Cardiac septum (tissue), 1 donor: ENCODE data around the gene NWD2. TPM values are rescaled to one million over a fixed set of nuclear protein-coding genes. Genes with fewer than 3 reads are reported as not detected.
"Not testable (repeated sequence)": the region's sequence is repeated elsewhere in the genome, so short reads cannot be mapped to it uniquely, and the experiment has no call there.

Experiments used
- DNase-seq: peaks from one replicate; pipeline ENCODE4 v3.0.0-alpha.2; 2020; ENCODE audit warnings: low spot score
- intact Hi-C: fragments of 100-400 bp; cut with DNase I; formaldehyde crosslinking; loops from one replicate; pipeline ENCODE4 v1.14.0; 2022
- long read RNA-seq: library from polyadenylated mRNA; unstranded; transcript quantifications from one replicate; pipeline ENCODE4 v2.0.0, GENCODE V29; 2021
- total RNA-seq: library from RNA; stranded (reverse); fragmentation: NEBNext Ultra II Directional; extraction: Animal tissue kit (Norgen Biotek cat#: 25700); gene quantifications from one replicate; pipeline ENCODE4 v1.2.1, GENCODE V29; 2021
- donor health status: DM: no; HTN: no; CAD: no.

The NWD2 gene, protein sequence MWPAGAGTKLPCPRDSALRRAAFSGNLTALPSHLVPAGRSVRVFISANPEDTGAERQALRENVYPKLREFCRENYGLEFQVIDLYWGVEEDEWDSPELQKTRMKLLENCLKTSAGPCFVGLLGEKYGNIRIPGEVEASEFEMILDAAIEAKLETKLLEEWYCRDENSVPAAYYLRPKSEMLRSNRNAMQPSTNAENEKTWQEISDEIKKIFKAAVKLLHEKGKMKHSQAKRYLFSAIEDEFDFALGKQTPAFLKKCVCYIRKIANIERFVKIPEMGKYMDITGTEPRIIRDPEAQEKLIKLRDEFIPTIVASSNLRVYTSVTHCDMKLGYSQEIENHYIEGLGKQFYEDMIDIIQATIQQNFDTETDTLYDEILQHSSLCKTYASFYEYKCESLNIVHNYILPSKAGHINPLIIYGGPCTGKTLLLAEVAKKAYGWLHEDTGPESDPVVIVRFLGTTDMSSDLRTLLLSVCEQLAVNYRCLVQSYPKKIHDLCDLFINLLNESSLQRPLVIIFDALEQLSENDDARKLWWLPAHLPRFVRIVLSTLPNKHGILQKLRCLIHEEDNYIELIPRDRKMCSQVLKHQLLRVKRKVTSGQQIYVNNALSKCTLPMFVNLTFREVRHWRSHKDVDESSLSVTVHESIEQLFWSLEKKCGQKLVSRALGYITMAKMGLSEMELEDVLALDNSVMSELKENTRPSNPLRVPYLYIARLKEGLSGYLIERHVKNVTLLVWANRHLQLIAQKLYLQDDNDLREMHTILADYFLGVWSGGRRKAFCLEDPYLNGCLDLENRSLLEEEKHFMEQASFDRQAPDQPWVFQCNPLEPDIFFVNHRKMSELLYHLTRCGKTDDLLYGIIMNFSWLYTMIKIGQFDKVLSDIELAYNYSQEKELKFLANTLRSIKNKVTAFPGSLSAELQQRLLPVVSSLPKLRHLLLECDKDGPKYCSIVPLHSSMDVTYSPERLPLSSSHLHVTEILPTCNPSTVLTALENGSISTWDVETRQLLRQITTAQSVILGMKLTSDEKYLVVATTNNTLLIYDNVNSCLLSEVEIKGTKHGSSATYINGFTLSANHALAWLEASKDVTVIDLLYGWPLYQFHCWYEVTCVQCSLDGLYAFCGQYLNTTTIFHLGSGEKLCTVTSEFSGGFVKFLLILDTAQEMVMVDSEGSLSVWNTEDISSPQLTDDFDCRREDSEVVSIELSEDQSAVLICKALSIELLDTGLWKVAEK (N-terminal part only)
- total RNA-seq, result not detected
- long read RNA-seq, result 0 reads

GRCh38 chr4:37244583-37245390 lies at the start of gene NWD2:
NWD2 (plus strand) TSS chr4:37244743; CDS start chr4:37245068, 325 bp downstream.
- DNase-seq, result no peak

GRCh38 chr4:37197899-37198298 lies 46.6 kb upstream of the NWD2 start:
- intact Hi-C loops, result no loop called here

More at GRCh38 chr4:37244583-37245390, at the start of gene NWD2:
- intact Hi-C loops, result no loop called here

GRCh38 chr4:37204740-37205139 lies 39.8 kb upstream of the NWD2 start:
- DNase-seq, intact Hi-C loops: not testable (repeated sequence)

More at GRCh38 chr4:37197899-37198298, 46.6 kb upstream of the NWD2 start:
- DNase-seq, result no peak

- intact Hi-C loops, result no loop called here
- no peak for DNase-seq
Observed at GRCh38 chr4:37216209-37216608, 28.3 kb upstream of the NWD2 start.

GRCh38 chr4:37219242-37219641 lies 25.3 kb upstream of the NWD2 start:
- intact Hi-C loops, result no loop called here
- DNase-seq, result no peak

GRCh38 chr4:37219990-37220389 lies 24.6 kb upstream of the NWD2 start:
- intact Hi-C loops, result no loop called here
- no peak for DNase-seq

DNA sequence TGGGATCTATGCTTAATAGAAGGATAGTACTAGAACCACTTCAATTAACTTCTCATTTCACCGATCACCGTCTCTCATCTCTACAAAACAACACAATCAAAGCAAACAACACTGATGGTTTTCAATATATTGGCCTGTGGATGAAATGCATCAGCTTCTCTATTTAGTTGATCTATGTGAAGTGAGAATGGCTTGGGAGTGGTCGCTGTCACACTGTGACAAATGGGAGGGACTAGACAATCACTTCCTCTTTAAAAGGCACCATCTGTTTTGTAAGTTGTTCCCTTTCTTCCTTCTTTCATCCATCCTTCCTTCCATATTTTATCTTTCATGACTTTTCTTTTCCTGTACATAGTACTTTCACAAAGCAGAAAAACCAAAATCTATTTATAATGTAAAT lies 23.9 kb upstream of the NWD2 start:
- no peak for DNase-seq
- intact Hi-C loops, result no loop called here

- intact Hi-C loops, result no loop called here
- DNase-seq, result no peak
Observed at GRCh38 chr4:37223732-37224131, 20.8 kb upstream of the NWD2 start.

DNA sequence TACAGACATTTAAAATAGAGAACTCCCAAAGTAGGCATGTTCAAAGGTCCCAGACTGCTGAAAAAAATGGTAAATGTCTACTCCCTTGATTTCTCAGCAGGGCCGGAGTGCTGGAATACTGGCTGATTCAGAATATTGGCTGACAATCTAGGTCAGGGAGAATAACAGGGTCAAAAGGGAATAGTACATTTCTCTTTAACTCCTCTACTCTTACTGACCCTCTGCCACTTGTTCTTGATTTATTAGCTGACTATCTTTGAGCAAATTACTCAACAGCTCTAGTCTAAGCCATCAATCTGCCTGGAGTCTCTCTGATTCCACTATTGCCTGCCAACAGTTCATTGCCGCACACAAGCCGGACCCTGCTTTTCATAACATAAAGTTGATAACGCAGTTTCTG lies 19.7 kb upstream of the NWD2 start:
- no peak for DNase-seq
- intact Hi-C loops, result no loop called here

GRCh38 chr4:37225778-37226177 lies 18.8 kb upstream of the NWD2 start:
- intact Hi-C loops, result no loop called here
- no peak for DNase-seq

DNA sequence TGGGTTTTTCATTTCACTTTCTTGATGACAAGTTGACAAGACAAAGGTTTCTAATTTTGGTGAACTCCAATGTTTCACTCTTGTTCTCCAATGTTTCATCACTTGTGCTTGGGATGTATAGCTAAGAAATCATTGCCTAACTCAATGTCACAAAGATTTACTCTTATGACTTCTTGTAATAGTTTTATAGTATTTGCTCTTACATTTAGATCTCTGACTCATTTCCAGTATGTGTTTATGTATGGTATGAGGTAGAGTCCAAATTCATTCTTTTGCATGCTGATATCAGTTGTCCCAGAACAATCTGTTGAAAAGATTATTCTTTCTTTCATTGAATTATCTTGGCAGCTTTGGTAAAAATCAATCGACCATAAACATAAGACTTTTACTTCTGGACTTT lies 12.2 kb upstream of the NWD2 start:
- intact Hi-C loops, result no loop called here
- DNase-seq, result no peak

DNA sequence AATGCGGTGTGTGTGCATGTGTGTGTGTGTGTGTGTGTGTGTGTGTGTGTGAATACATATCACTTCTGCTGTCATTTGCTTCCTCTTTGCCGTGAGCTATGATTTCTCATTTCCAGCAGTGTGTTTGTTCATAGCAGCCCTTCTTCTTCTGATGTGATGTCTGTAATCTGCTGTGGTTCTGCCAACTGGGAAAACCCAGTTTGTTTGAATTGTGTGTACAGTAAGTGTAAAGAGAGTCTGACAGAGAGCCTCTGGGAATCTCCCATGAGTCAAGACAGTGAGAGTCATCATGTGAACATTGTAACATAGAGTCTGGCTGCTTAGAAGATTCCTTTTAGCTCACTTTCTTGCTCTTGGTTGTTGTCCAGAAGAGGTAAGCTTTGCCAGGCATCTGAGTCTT lies 8.4 kb upstream of the NWD2 start:
- DNase-seq, result no peak
- intact Hi-C loops, result no loop called here

DNA sequence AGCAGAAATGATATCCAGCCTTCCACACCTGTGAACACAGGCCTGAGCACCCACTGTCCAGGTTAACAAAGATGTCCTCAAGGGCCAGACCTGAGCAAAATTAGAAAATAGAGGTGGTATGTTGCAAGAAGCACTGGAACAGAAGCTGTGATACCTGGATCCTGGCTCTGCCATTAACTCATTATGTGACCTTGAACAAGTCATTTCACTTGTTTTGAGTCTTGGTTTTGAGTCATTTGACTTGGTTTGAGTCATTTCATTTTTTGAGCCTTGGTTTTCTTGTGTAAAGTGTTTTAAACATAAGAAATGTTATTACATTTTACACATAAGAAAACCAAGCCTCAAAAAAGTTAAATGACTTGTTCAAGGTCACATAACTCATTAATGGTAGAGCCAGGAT lies 2.9 kb upstream of the NWD2 start:
- DNase-seq, result no peak
- intact Hi-C loops, result no loop called here

DNA sequence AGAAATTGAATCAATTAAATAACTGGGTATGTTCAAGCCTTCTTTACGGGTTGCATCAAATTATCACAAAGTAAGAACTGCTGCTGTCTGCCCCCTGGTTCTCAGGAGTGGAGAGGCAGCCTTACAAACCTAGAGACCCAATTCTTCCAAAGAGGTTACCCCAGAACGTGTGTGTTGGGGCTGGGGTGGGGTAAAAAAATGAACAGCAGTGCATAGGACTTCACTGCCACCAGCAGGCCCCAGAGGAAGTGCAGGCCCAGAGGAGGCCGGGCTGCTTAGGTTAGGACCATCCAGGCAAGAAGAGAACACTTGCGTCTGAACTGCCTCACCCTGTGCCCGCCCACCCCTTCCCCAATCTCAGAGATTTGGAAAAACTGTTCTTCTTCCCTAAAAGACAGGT lies 1.5 kb upstream of the NWD2 start:
- DNase-seq, result no peak
- intact Hi-C loops, result no loop called here

DNA sequence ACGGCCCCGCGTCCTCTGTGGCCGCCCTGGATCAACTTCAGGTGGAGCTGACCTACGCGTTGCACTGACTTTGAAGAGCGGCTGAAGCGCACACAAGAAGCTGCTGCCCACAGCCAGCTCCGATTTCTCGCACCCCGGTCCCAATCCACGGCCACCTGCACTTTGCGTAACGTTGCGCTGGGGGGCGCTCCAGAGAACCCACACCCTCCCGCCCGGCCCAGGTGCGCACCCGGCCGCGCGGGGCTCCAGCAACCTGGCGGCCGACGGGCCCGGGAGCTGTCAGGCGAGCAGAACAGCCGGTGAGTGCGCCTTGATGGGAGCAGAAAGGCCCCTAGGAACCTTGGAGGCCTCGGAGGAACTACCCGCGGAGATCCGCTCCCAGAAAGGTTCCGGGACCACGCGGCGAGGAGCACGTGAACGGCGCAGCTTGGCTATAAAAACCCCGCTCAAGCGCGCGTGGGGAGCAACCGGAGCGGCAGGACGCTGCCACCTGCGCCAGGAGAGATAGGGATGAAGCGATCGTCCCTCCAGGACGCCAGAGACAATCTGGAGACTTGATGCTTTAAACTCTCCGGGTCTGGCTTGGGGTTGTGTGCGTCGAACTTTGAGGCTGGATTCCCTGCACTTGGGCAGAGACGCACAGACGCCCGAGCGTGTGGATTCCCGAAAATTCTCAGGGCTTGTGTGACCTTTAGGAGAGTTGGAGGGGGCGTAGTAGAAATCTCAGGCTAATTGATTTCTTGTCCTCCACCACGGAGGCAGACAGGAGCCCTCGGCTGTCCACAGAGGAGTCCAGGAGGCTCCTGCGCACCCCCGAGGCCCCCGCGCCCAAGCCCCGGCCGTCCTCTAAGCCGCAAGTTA lies 591 bp upstream of the NWD2 start:
- intact Hi-C loops, result no loop called here
- no peak for DNase-seq

DNA sequence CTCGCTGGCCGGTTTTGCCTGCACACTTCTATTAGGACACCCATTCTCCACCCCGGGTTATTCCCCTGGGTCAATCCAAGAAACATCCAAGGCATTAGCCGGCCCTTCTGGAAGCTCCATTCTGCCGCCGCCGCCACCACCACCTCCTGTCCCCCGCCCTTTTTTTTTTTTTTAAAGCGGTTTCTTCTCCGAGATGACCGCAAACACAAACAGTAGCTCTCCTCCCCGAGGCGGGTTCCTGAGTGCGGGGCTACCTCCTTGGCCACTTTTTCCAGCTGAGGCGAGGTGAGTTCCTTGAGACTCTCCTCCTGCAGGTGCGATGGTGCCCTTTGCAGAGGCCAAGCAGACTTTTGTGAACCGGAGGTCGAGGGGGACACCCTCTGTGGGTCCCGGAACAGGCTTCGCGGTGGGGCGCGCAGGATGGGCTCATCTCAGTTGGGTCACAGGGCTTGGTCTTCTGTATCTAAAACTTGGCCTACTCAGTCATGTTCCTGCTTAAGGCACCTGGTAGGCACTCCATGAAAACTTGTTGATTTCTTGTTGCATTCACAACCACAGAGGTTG lies 930 bp downstream of the NWD2 start:
- intact Hi-C loops, result no loop called here

GRCh38 chr4:37246891-37247290 lies 2.3 kb downstream of the NWD2 start:
- intact Hi-C loops, result no loop called here

More for the DNA sequence above, 930 bp downstream of the NWD2 start:
- no peak for DNase-seq

DNA sequence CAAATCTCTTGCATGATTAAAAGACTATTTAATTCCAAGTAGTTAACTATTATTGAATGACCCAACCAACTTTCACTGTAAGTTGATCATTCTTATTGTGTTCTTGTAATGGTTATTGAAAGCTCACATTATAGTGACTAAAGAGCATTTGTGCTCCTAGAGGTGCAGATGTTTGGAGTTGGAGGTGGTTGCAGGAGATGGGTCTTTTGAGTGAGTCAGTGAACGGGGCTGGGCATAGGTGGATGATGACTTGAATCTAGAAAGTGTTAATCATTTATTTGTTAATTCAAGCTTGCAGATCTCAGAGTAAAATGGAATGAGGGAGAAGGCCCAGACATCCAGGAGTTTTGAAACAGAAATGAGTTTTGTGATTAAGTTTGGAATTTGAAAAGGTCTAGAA lies 13.7 kb downstream of the NWD2 start:
- no peak for DNase-seq
- intact Hi-C loops, result no loop called here

More at GRCh38 chr4:37246891-37247290, 2.3 kb downstream of the NWD2 start:
- DNase-seq, result no peak
